SU-DHL-6 (cell line): ENCODE measurements around the gene PKN2.

Experiments used
- H2AFZ ChIP-seq: fragments of 200-600 bp; sonication (generic); 2 replicates; pipeline ENCODE4 v1.6.1; 2014; ENCODE audit warnings: low read depth, mild to moderate bottlenecking, moderate library complexity, mixed read lengths, antibody characterized with exemption, low read length; ENCODE audit not compliant: severe bottlenecking
- H3F3A ChIP-seq: fragments of 200-600 bp; shearing (Covaris generic); 2 replicates; pipeline ENCODE4 v1.6.0; 2016; ENCODE audit warnings: antibody characterized with exemption, mild to moderate bottlenecking; ENCODE audit not compliant: insufficient read depth
- H3K27ac ChIP-seq: fragments of 200-600 bp; sonication (generic); 2 replicates; pipeline ENCODE4 v1.5.1; 2016; ENCODE audit warnings: low read depth, mild to moderate bottlenecking, low read length, moderate library complexity, mixed read lengths
- H3K27me3 ChIP-seq: fragments of 200-600 bp; sonication (generic), shearing (Covaris generic); 2 replicates; pipeline ENCODE4 v1.6.0; 2014; ENCODE audit warnings: mild to moderate bottlenecking, low read length
- H3K36me3 ChIP-seq: fragments of 200-600 bp; sonication (generic); 2 replicates; pipeline ENCODE4 v1.6.1; 2014; ENCODE audit warnings: mild to moderate bottlenecking, low read length, mixed read lengths
- H3K4me2 ChIP-seq: fragments of 300-600, 200-600 bp; shearing (Covaris generic), sonication (generic); 2 replicates; pipeline ENCODE4 v1.6.0; 2014; ENCODE audit warnings: low read length, low read depth, mild to moderate bottlenecking; ENCODE audit not compliant: poor library complexity, severe bottlenecking
- H3K4me3 ChIP-seq: fragments of 200-600 bp; sonication (generic); 2 replicates; pipeline ENCODE4 v1.5.1; 2014; ENCODE audit warnings: antibody characterized with exemption, low read length, mild to moderate bottlenecking, mixed read lengths; ENCODE audit not compliant: insufficient read depth, poor library complexity, severe bottlenecking
- H3K79me2 ChIP-seq: fragments of 200-600 bp; sonication (generic); 2 replicates; pipeline ENCODE4 v1.6.1; 2014; ENCODE audit warnings: mild to moderate bottlenecking, low read length, moderate library complexity; ENCODE audit not compliant: insufficient read depth
- H3K9ac ChIP-seq: fragments of 200-600 bp; sonication (generic); 2 replicates; pipeline ENCODE4 v1.7.0; 2014; ENCODE audit warnings: mild to moderate bottlenecking, low read length
- H3K9me2 ChIP-seq: fragments of 200-600 bp; sonication (generic); replicated peaks from 2 replicates; pipeline ENCODE4 v1.6.1; 2014; ENCODE audit warnings: low read length; ENCODE audit not compliant: insufficient read depth
- H3K9me3 ChIP-seq: fragments of 200-600 bp; sonication (generic); 2 replicates; pipeline ENCODE4 v1.6.1; 2014; ENCODE audit warnings: low read length, mixed read lengths; ENCODE audit not compliant: insufficient read depth
- H4K20me1 ChIP-seq: fragments of 200-600 bp; sonication (generic); 2 replicates; pipeline ENCODE4 v1.6.1; 2014; ENCODE audit warnings: low read depth, mild to moderate bottlenecking, antibody characterized with exemption, low read length, moderate library complexity, mixed read lengths
- CTCF ChIP-seq: fragments of 200-600 bp; sonication (generic); IDR thresholded peaks from one replicate; pipeline ENCODE4 v1.5.1; 2017; ENCODE audit warnings: antibody characterized with exemption, mild to moderate bottlenecking, low read length, moderate library complexity; ENCODE audit not compliant: insufficient read depth, poor library complexity, severe bottlenecking
- EZH2phosphoT487 ChIP-seq: fragments of 200-600 bp; sonication (generic), shearing (Covaris generic); conservative IDR thresholded peaks from 2 replicates; pipeline ENCODE4 v1.6.1; 2018; ENCODE audit warnings: mild to moderate bottlenecking, antibody characterized with exemption, low read length, moderate library complexity, mixed read lengths

Gene PKN2

GRCh38 chr1:88670462-88670861, 13.6 kb upstream of the PKN2 start:
- no peaks in the 10 kb centered on the region for H4K20me1 ChIP-seq
- TF ChIP-seq EZH2phosphoT487 (no peak), CTCF (no peak)
- H3K79me2 ChIP-seq: no peaks in the 10 kb centered on the region
- no peaks in the 10 kb centered on the region for H3K27me3 ChIP-seq
- H3K27ac ChIP-seq: no peak overlapping the region
- H3K9me3 ChIP-seq: no peaks in the 10 kb centered on the region
- H3F3A ChIP-seq: no peaks in the 10 kb centered on the region; the same call in 1 of the 2 replicates
- H3K36me3 ChIP-seq: no peaks in the 10 kb centered on the region
- no peaks in the 10 kb centered on the region for H3K9me2 ChIP-seq
- H2AFZ ChIP-seq: no peak overlapping the region
- H3K4me2 ChIP-seq: no peak overlapping the region
- H3K4me3 ChIP-seq: no peak overlapping the region
- H3K9ac ChIP-seq: no peak overlapping the region

DNA sequence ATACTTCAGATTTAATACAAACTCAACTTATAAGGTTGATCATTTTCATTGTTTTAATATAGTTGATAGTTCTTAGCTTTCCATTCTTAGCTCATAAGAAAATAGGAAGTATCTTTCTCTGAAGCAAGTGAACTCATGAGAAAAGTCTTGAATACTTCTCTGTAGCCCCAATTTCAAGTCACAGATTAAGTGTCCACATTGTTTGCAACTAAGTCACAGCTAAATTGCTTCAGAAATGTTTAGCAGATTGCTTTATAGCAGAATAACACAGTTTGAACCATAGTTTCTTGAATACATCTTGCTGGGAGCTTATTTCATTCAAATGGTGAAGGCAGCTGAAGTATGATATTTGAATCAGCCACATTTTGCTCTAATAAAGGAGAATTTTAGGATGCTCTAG, 10.6 kb upstream of the PKN2 start:
- Histone ChIP-seq H3K9me3 (no peaks in the 10 kb centered on the region), H2AFZ (no peak overlapping the region), H3K27ac (no peak overlapping the region)

GRCh38 chr1:88678405-88678804, 5.7 kb upstream of the PKN2 start:
- no peaks in the 10 kb centered on the region for H3K79me2 ChIP-seq
- no peak overlapping the region for H2AFZ ChIP-seq
- no peaks in the 10 kb centered on the region for H3K9me2 ChIP-seq
- H3K27me3 ChIP-seq: no peaks in the 10 kb centered on the region
- no peaks in the 10 kb centered on the region for H3K9me3 ChIP-seq
- H3K9ac ChIP-seq: no peak overlapping the region
- H3K4me2 ChIP-seq: no peak overlapping the region
- H4K20me1 ChIP-seq: no peaks in the 10 kb centered on the region
- H3K36me3 ChIP-seq: no peaks in the 10 kb centered on the region
- TF ChIP-seq CTCF (no peak), EZH2phosphoT487 (no peak)
- no peak overlapping the region for H3K27ac ChIP-seq
- no peaks in the 10 kb centered on the region; the same call in 1 of the 2 replicates for H3F3A ChIP-seq
- H3K4me3 ChIP-seq: no peak overlapping the region

More for the DNA sequence above, 10.6 kb upstream of the PKN2 start:
- no peak overlapping the region for H3K4me2 ChIP-seq
- H3K27me3 ChIP-seq: no peaks in the 10 kb centered on the region
- H3K36me3 ChIP-seq: no peaks in the 10 kb centered on the region
- TF ChIP-seq EZH2phosphoT487: no peak
- no peak for TF ChIP-seq CTCF
- no peaks in the 10 kb centered on the region for H4K20me1 ChIP-seq
- no peaks in the 10 kb centered on the region for H3K9me2 ChIP-seq
- H3F3A ChIP-seq: no peaks in the 10 kb centered on the region; the same call in 1 of the 2 replicates
- no peak overlapping the region for H3K4me3 ChIP-seq
- no peaks in the 10 kb centered on the region for H3K79me2 ChIP-seq
- H3K9ac ChIP-seq: no peak overlapping the region
